Measurements from ENCODE around the gene KDM5A.
A peak's percentile ranks its signal among the peaks of the same experiment; 100 is the strongest.

KDM5A gene

DNA sequence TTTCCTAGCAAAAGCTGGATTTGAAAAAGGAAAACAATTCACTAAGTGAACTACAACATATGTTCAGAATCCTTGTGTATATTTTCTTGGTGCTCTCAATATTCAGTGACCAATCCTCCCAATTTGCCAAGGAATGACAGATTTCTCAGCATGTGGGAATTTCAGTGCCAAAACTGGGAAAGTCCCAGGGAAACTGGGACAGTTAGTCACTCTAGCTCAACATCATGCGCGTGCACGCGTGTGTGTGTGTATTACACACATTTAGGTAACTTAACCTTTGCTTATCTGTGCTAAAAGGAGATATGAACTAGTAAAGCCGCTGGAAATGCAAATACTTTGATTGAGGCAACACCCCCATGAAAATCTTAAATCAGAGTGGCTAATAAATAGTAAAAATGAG is 100.4 kb downstream of the KDM5A start:
- FAIRE-seq (no peak), DNase-seq (ENCODE audit: insufficient read length, low spot score) (no peak)
- TF ChIP-seq, protein P1, sequence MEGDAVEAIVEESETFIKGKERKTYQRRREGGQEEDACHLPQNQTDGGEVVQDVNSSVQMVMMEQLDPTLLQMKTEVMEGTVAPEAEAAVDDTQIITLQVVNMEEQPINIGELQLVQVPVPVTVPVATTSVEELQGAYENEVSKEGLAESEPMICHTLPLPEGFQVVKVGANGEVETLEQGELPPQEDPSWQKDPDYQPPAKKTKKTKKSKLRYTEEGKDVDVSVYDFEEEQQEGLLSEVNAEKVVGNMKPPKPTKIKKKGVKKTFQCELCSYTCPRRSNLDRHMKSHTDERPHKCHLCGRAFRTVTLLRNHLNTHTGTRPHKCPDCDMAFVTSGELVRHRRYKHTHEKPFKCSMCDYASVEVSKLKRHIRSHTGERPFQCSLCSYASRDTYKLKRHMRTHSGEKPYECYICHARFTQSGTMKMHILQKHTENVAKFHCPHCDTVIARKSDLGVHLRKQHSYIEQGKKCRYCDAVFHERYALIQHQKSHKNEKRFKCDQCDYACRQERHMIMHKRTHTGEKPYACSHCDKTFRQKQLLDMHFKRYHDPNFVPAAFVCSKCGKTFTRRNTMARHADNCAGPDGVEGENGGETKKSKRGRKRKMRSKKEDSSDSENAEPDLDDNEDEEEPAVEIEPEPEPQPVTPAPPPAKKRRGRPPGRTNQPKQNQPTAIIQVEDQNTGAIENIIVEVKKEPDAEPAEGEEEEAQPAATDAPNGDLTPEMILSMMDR (IDR thresholded peaks at IDR 0.05; ENCODE audit: insufficient read depth, missing control alignments), result no peak

- FAIRE-seq, result peak; percentile 71
- TF ChIP-seq, protein P1 (IDR thresholded peaks at IDR 0.05; ENCODE audit: insufficient read depth, missing control alignments), result no peak
- DNase-seq (ENCODE audit: insufficient read length, low spot score), result no peak
Measured at GRCh38 chr12:286531-287300, 102.4 kb downstream of the KDM5A start.

DNA sequence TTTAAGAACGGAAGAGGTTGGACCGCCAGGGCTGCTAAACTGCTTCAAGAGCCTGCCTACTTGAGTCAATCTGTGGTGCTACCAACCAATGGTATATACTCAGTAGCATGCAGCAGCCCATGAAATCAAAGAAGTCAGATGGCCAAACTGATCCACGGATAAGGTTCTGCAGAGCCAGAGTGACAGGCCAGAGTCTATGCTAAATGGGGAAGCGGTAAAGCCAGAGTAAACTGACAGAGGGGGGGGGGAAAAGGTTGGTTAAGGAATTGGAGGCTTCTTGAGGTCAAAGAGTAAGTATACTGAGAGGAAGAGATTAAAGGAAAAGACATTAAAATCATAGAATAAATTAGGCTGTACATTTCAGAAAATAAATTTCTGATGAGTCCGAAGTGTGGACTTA is 111.1 kb downstream of the KDM5A start:
- TF ChIP-seq, protein P1 (IDR thresholded peaks at IDR 0.05; ENCODE audit: insufficient read depth, missing control alignments), result no peak
- no peak for FAIRE-seq
- DNase-seq (ENCODE audit: insufficient read length, low spot score), result no peak

DNA sequence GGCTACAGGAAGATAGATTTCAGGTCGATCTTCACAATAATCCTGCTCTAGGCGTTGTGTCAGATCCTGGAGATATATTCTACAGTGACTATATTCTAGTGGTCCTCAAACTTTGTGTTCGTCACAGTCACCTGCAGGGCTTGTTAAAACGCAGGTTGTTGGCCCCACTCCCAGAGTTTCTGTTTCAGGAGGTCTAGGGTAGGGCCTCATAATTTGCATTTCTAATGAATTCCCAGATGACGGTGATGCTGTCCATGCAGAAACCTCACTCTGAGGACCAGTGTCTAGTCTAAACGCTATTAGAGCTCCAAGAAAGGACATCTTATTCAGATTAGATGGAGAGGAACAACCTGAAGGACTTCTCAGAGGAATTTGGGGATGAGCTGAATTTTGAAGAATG is 113.3 kb downstream of the KDM5A start:
- FAIRE-seq (no peak), DNase-seq (ENCODE audit: insufficient read length, low spot score) (no peak)
- TF ChIP-seq, protein P1 (IDR thresholded peaks at IDR 0.05; ENCODE audit: insufficient read depth, missing control alignments), result no peak

DNA sequence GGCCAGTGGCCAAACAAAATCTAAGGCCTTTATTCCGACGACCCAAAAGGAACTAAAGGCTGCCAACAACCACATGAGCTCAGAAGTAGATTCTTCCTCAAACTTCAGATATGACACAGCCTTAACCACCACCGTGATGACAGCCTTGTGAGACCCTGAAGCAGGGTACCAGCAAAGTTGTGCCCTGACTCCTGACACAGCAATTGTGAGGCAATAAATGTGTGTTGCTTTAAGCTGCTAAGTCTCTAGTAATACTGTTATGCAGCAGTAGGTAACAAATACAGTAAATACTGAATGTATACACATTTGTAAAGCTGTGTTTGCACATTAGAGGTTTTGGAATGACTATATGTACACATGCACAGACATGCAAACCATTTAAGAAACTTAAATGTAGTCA is 115.7 kb downstream of the KDM5A start:
- no peak for FAIRE-seq
- TF ChIP-seq, protein P1 (IDR thresholded peaks at IDR 0.05; ENCODE audit: insufficient read depth, missing control alignments), result no peak
- DNase-seq (ENCODE audit: insufficient read length, low spot score), result no peak

DNA sequence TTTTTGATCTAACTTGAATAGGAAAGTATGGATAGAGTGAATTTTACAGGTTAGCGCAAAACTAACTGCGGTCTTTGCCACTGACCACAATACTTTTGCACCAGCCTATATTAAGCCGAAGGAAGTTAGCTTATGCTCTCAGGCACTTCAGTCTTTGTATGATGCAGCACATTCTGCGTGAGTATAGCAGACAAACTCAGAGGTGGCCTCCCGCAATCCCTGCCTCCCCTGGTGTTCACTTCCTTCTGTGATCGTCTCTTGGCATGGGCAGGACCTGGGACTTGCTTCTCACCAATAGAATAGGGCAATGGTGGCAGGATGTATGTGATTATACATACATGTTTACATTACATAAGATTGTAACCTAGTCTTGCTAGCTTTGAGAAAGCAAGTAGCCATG is 116.2 kb downstream of the KDM5A start:
- DNase-seq (ENCODE audit: insufficient read length, low spot score) (no peak), FAIRE-seq (no peak)
- TF ChIP-seq, protein P1 (IDR thresholded peaks at IDR 0.05; ENCODE audit: insufficient read depth, missing control alignments), result no peak

DNA sequence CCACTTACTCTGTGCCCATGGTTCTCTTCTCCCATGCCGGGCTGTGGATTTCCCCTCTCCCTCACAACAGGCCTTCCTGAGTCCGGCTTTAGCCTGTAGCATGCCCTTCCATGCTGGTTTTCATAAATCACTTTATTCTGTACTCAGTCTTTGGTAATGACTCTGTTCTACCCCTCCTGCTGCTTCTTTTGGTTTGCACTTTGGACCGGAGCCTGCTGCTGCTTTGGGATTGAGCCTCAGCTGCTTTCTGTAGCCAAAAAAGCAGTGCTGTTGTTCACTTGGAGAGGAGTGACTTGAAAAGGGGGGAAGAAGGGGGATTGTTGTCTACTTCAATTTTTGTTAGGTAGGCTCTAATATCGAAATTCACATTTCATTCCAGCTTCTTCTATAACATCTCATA is 118.0 kb downstream of the KDM5A start:
- TF ChIP-seq, protein P1 (IDR thresholded peaks at IDR 0.05; ENCODE audit: insufficient read depth, missing control alignments), result no peak

More for the DNA sequence above, 118.0 kb downstream of the KDM5A start:
- FAIRE-seq (no peak), DNase-seq (ENCODE audit: insufficient read length, low spot score) (no peak)
